GM18502 (cell line): Measurements from ENCODE around the gene PAPLN.

Experiments used
- ATAC-seq: cut with Tn5 transposase; IDR thresholded peaks from one replicate; pipeline ENCODE4 v1.9.1; 2021; ENCODE audit warnings: mild to moderate bottlenecking; ENCODE audit not compliant: unreplicated experiment, poor library complexity

Gene PAPLN

GRCh38 chr14:73231981-73232851 is 5.1 kb upstream of the PAPLN start:
- no peak for ATAC-seq

GRCh38 chr14:73232984-73233383 is 4.3 kb upstream of the PAPLN start:
- no peak for ATAC-seq

- ATAC-seq = no peak
Measured at GRCh38 chr14:73233564-73233963, 3.7 kb upstream of the PAPLN start.

- ATAC-seq = no peak
Measured at GRCh38 chr14:73234029-73234428, 3.3 kb upstream of the PAPLN start.

- ATAC-seq = no peak
Measured at GRCh38 chr14:73234586-73235394, 2.5 kb upstream of the PAPLN start.

GRCh38 chr14:73235531-73236155 is 1.7 kb upstream of the PAPLN start:
- no peak for ATAC-seq

GRCh38 chr14:73236157-73236556 is 1.1 kb upstream of the PAPLN start:
- ATAC-seq = no peak

GRCh38 chr14:73236752-73237218 is 521 bp upstream of the PAPLN start:
- ATAC-seq = no peak

GRCh38 chr14:73237786-73238423 is 599 bp downstream of the PAPLN start:
- no peak for ATAC-seq

GRCh38 chr14:73238424-73238852 is 1.1 kb downstream of the PAPLN start:
- no peak for ATAC-seq

GRCh38 chr14:73238941-73239340 is 1.6 kb downstream of the PAPLN start:
- no peak for ATAC-seq

- no peak for ATAC-seq
Measured at GRCh38 chr14:73239393-73240241, 2.3 kb downstream of the PAPLN start.

GRCh38 chr14:73240816-73241480 is 3.6 kb downstream of the PAPLN start:
- no peak for ATAC-seq

GRCh38 chr14:73241481-73242165 is 4.3 kb downstream of the PAPLN start:
- ATAC-seq = no peak

- no peak for ATAC-seq
Measured at GRCh38 chr14:73242357-73242901, 5.1 kb downstream of the PAPLN start.

- ATAC-seq = no peak
Measured at GRCh38 chr14:73243341-73243740, 6.0 kb downstream of the PAPLN start.

- no peak for ATAC-seq
Measured at GRCh38 chr14:73243748-73244147, 6.4 kb downstream of the PAPLN start.
